Measurements from ENCODE around the gene SLC35E1.

The SLC35E1 gene

GRCh38 chr19:16599655-16600346, 27.6 kb upstream of the SLC35E1 start:
- H3K4me3 ChIP-seq (ENCODE audit: low read depth, low read length), result no peak overlapping the region
- no peak for TF ChIP-seq CTCF (IDR thresholded peaks at IDR 0.05; ENCODE audit: borderline replicate concordance, insufficient read depth, low read depth, low read length)

- no peak for TF ChIP-seq CTCF (IDR thresholded peaks at IDR 0.05; ENCODE audit: borderline replicate concordance, insufficient read depth, low read depth, low read length)
- no peak overlapping the region for H3K4me3 ChIP-seq (ENCODE audit: low read depth, low read length)
Measured at GRCh38 chr19:16598848-16599247, 26.6 kb upstream of the SLC35E1 start.

- H3K4me3 ChIP-seq (ENCODE audit: low read depth, low read length), result no peak overlapping the region
- no peak for TF ChIP-seq CTCF (IDR thresholded peaks at IDR 0.05; ENCODE audit: borderline replicate concordance, insufficient read depth, low read depth, low read length)
Measured at GRCh38 chr19:16596399-16596798, 24.2 kb upstream of the SLC35E1 start.

GRCh38 chr19:16595097-16595496, 22.9 kb upstream of the SLC35E1 start:
- no peak overlapping the region for H3K4me3 ChIP-seq (ENCODE audit: low read depth, low read length)
- TF ChIP-seq CTCF (IDR thresholded peaks at IDR 0.05; ENCODE audit: borderline replicate concordance, insufficient read depth, low read depth, low read length), result no peak

GRCh38 chr19:16594681-16595091, 22.5 kb upstream of the SLC35E1 start:
- no peak overlapping the region for H3K4me3 ChIP-seq (ENCODE audit: low read depth, low read length)
- TF ChIP-seq CTCF (IDR thresholded peaks at IDR 0.05; ENCODE audit: borderline replicate concordance, insufficient read depth, low read depth, low read length), result no peak

- H3K4me3 ChIP-seq (ENCODE audit: low read depth, low read length), result peak overlapping the region; percentile 31
- no peak for TF ChIP-seq CTCF (IDR thresholded peaks at IDR 0.05; ENCODE audit: borderline replicate concordance, insufficient read depth, low read depth, low read length)
Measured at GRCh38 chr19:16594131-16594586, 21.9 kb upstream of the SLC35E1 start.

- TF ChIP-seq CTCF (IDR thresholded peaks at IDR 0.05; ENCODE audit: borderline replicate concordance, insufficient read depth, low read depth, low read length), result no peak
- H3K4me3 ChIP-seq (ENCODE audit: low read depth, low read length), result no peak overlapping the region
Measured at GRCh38 chr19:16593181-16593580, 21.0 kb upstream of the SLC35E1 start.
